Activated CD4-positive, alpha-beta T cell treated with anti-CD3 and anti-CD28 coated beads for 24 hours (primary cell): Measurements from ENCODE around the gene OR2H2.

Experiments used
- DNase-seq, 2 donors: peaks; one replicate each; pipeline ENCODE4 v3.0.0-alpha.2; 2020; ENCODE audit warnings: low read depth in 2 of 2

The OR2H2 gene

GRCh38 chr6:29591677-29592076 is 6.8 kb downstream of the OR2H2 start:
- no peak for DNase-seq

DNA sequence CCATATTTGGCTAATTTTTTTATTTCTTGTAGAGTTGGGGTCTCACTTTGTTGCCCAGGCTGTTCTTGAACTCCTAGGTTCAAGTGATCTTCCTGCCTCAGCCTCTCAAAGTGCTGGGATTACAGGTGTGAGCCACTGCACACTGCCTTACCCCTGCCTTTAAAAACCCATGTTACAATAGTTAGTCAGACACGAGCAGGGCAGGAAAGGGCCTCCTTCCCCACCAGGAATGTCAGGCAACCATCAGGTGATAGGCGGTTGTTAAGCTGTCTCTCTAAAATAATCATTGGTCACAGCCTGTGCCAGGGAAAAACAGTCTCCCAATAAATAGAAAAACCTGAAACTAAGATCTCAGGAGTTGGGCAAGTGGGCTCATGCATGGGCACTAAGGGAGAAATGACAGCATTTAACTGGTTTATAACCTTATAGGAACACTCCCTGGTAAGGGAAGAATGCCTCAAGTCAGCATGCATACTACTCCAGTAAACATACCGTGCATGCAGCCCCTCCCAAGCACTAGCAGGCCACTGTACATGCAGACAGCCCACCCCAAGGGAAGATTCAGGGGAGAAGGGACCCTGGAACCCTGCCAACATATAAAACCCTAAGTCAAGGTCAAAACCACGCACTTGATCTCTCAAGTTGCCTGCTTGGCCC is 8.4 kb downstream of the OR2H2 start:
- no peak for DNase-seq

DNA sequence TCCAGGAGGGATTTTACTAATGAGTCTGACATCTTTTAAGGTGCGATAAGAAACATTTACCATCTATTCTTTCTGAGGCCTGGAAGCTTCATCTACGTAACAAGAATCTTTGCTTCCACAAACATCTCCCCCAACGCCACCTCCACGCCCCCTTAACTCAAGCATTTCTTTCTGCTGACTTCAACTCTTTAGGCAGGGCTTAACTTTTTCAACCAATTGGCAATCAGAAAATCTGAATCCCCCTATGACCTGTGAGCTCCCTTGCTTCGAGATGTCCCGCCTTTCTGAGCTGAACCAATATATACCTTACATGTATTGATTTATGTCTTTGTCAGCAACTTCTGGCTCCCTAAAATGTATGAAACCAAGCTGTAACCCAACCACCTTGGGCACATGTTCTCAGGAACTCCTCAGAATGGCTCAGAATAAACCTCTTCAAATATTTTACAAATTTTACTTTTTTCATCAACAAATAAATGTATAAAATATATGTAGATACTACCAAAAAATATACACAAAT is 11.5 kb downstream of the OR2H2 start:
- no peak for DNase-seq

- DNase-seq = no peak
Observed at GRCh38 chr6:29597184-29597583, 12.3 kb downstream of the OR2H2 start.

DNA sequence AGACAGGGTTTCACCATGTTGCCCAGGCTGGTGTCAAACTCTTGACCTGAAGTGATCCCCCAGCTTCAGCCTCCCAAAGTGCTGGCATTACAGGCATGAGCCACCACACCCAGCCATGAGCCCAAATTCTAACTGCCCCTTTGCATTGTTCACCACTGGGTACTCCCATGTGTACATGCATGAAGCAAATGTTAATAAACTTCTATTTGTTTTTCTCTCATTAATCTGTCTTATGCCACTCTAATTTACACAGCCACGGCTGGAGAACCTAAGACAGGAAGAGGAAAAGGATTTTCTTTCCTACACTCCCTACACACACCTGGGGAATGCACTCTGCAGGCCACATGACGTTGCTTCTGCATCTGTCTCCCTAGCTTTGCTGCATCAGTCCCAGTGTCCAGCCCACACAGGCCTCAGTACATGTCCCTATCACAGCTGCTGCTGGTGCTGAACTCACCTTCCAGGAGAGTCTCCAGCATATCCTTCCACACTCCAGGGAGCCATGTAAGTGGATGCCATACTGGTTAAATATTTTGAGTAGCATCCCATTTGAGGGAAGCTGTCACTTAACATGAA is 13.3 kb downstream of the OR2H2 start:
- no peak for DNase-seq

GRCh38 chr6:29602564-29603361 is 17.8 kb downstream of the OR2H2 start:
- no peak for DNase-seq

DNA sequence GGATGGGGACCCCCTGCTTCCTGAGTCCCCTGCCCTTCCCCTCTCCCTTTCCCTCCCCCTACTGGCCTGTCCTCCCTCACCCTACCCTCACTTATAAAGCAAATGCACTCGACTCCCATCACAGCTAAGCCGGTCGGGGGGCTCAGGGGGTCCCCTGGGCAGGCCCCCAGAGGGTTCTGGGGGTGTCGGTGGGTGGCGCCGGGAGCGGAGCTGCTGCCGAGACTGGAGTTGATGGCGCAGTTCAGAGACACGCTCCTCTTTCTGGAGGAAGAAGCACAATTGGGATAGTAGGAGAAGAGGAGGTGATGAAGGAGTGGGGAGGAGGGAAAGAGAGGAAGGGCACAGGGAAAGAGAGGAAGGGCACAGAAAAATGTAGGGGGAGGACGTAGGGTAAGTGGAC is 18.5 kb downstream of the OR2H2 start:
- DNase-seq = no peak

DNA sequence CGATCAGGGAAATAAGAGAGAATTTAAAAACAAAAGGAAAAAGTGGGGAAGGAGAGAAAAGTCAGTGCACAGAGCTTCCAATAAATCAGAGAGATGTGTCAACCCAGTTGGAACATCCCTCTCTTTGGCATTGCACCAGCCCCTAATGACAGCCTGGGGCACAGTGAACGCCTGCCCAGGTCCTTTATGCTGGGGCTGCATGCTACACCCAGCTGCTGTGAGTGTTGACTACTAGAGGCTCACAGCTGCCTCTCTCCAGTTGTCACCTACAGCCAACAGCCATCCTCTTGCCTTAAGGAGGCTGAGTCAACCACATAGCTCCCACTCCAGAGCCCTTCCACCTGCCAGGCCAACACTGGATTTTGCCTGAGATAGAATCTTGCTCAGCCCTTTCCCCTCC is 19.0 kb downstream of the OR2H2 start:
- no peak for DNase-seq

DNA sequence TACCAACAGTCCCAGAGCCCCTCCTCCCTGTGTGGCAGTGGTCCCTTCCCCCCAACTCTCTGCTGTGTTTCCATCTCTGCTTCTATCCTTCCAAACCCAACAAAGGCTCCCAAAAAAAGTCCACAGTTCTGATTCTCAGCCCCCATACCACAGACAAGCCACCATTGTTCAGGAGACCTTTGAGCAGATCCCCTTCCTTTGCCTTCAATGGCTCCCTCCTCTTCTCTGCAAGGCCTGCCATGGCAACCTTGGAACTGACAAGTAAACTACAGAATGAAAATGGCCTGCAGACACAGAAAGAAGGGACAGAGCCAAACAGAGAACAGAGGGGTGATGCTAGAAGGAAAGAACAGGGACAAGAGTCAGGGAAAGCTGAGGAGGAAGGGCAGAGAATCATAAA is 23.2 kb downstream of the OR2H2 start:
- DNase-seq = no peak

GRCh38 chr6:29610540-29610939 is 25.6 kb downstream of the OR2H2 start:
- DNase-seq = no peak

- DNase-seq = no peak
Observed at GRCh38 chr6:29611426-29611825, 26.5 kb downstream of the OR2H2 start.

DNA sequence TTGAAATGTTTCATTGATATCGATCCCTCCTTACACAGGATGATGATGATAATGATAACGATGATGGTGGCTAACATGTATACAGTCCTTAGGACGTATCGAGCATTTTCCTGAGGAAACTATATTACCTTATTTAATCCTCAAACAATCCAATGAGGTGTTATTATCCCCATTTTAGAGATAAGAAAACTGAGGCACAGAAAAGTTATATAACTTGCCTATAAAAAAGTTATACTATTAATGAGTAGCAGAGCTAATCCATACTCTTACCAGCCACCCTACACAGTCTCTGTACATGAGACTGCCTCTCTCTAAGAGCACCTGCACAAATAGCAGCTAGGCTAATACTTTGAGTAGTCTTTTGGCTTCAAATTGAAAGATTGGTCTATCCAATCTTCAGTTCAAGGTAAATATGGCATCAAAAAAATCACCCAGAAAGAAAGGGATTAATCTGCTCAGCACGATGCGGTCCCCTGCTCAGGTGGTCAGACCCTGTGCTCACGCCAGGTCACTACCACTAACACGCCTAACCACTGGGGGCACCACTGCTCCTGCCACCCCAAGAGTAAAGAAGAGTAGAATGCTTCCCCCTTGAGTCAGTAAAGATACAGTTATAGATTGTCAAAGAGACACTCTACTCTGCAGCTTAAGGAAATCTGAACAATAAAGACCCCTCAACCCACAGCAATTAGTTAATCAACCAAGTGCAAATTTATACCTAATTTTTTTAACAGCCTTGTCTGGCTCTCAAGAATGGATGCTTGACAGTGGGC is 33.0 kb downstream of the OR2H2 start:
- no peak for DNase-seq

GRCh38 chr6:29619578-29620160 is 34.7 kb downstream of the OR2H2 start:
- no peak for DNase-seq

- no peak for DNase-seq
Observed at GRCh38 chr6:29620630-29621029, 35.7 kb downstream of the OR2H2 start.

- no peak for DNase-seq
Observed at GRCh38 chr6:29624520-29624961, 39.6 kb downstream of the OR2H2 start.

GRCh38 chr6:29625337-29625930 is 40.5 kb downstream of the OR2H2 start:
- DNase-seq = no peak

GRCh38 chr6:29626948-29627754 is 42.2 kb downstream of the OR2H2 start:
- no peak for DNase-seq

GRCh38 chr6:29627755-29628418 is 43.0 kb downstream of the OR2H2 start:
- DNase-seq = peak; percentile 16 to 35

GRCh38 chr6:29628419-29629281 is 43.7 kb downstream of the OR2H2 start:
- peak; percentile 38 to 46 for DNase-seq
